HCT116 (cell line): ENCODE data around the gene RPL38.

Source experiments
- EZH2 ChIP-seq: fragments of 200-600 bp; sonication (generic); IDR thresholded peaks from 2 replicates; pipeline ENCODE4 v1.6.1; 2017; ENCODE audit warnings: antibody characterized with exemption, mixed run types
- JUND ChIP-seq: IDR thresholded peaks from 2 replicates; pipeline ENCODE4 v1.6.1; 2012
- POLR2AphosphoS5 ChIP-seq: IDR thresholded peaks from 2 replicates; pipeline ENCODE4 v1.6.1; 2011; ENCODE audit warnings: mild to moderate bottlenecking, low read depth, low read length, moderate library complexity
- RAD21 ChIP-seq: IDR thresholded peaks from 2 replicates; pipeline ENCODE4 v1.6.1; 2012; ENCODE audit warnings: low read depth, mild to moderate bottlenecking
- SIN3A ChIP-seq: IDR thresholded peaks from 2 replicates; pipeline ENCODE4 v1.6.1; 2012; ENCODE audit warnings: low read depth
- TCF7L2 ChIP-seq: IDR thresholded peaks from 2 replicates; pipeline ENCODE4 v1.7.0; 2011; ENCODE audit warnings: borderline replicate concordance, inconsistent platforms; ENCODE audit not compliant: insufficient read depth, insufficient read length; ENCODE audit errors: extremely low read depth
- YY1 ChIP-seq: IDR thresholded peaks from 2 replicates; pipeline ENCODE4 v1.6.1; 2011; ENCODE audit warnings: low read length, low read depth, moderate library complexity, mild to moderate bottlenecking; ENCODE audit not compliant: insufficient replicate concordance; ENCODE audit errors: extremely low read depth
- ZFX ChIP-seq: fragments of 450-650 bp; IDR thresholded peaks from 2 replicates; pipeline ENCODE4 v1.6.1; 2017
- TF ChIP-seq, protein P1 (sequence below): IDR thresholded peaks from 2 replicates; pipeline ENCODE4 v1.6.1; 2011; ENCODE audit warnings: mild to moderate bottlenecking, low read length, moderate library complexity; ENCODE audit not compliant: insufficient replicate concordance; ENCODE audit errors: extremely low read depth
- TF ChIP-seq, protein P2 (sequence below), 3 experiments: fragments of 200-600 bp in 1 of 3; sonication (generic) in 1 of 3; IDR thresholded peaks in 2 of 3; conservative IDR thresholded peaks in 1 of 3; 2 replicates each; pipeline ENCODE4 v1.5.1; 2012 to 2017; ENCODE audit warnings: low read depth in 2 of 3, low read length in 2 of 3, antibody characterized with exemption in 1 of 3, borderline replicate concordance in 1 of 3, control low read depth in 1 of 3, mild to moderate bottlenecking in 1 of 3, mixed read lengths in 1 of 3, mixed run types in 1 of 3, moderate library complexity in 1 of 3; ENCODE audit not compliant: insufficient read depth in 1 of 3
- TF ChIP-seq, protein P3 (sequence below): IDR thresholded peaks from 2 replicates; pipeline ENCODE4 v1.6.1; 2012; ENCODE audit warnings: low read depth

DNA sequence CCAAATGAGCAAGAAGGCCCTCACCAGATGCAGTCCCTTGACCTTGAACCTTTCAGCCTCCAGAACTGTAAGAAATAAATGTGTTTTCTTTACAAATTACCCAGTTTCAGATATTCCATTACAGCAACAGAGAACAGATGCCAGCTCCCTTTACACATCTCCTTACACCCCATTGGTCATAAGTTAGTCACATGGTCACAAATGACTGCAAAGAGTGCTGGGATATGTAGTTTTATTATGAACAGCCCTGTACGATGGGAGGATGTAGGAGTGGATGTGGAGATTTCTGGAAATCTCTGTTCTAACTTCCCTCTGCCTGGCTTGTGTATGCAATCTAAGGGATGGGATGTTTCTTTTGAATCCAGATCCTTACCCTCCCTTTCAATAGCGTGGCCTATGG, 13.3 kb upstream of the RPL38 start:
- TF ChIP-seq YY1 (no peak), JUND (no peak), RAD21 (no peak), POLR2AphosphoS5 (no peak), EZH2 (no peak), TCF7L2 (no peak), SIN3A (no peak), ZFX (no peak)
- TF ChIP-seq, protein P1, sequence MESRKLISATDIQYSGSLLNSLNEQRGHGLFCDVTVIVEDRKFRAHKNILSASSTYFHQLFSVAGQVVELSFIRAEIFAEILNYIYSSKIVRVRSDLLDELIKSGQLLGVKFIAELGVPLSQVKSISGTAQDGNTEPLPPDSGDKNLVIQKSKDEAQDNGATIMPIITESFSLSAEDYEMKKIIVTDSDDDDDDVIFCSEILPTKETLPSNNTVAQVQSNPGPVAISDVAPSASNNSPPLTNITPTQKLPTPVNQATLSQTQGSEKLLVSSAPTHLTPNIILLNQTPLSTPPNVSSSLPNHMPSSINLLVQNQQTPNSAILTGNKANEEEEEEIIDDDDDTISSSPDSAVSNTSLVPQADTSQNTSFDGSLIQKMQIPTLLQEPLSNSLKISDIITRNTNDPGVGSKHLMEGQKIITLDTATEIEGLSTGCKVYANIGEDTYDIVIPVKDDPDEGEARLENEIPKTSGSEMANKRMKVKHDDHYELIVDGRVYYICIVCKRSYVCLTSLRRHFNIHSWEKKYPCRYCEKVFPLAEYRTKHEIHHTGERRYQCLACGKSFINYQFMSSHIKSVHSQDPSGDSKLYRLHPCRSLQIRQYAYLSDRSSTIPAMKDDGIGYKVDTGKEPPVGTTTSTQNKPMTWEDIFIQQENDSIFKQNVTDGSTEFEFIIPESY = no peak
- TF ChIP-seq, protein P2, sequence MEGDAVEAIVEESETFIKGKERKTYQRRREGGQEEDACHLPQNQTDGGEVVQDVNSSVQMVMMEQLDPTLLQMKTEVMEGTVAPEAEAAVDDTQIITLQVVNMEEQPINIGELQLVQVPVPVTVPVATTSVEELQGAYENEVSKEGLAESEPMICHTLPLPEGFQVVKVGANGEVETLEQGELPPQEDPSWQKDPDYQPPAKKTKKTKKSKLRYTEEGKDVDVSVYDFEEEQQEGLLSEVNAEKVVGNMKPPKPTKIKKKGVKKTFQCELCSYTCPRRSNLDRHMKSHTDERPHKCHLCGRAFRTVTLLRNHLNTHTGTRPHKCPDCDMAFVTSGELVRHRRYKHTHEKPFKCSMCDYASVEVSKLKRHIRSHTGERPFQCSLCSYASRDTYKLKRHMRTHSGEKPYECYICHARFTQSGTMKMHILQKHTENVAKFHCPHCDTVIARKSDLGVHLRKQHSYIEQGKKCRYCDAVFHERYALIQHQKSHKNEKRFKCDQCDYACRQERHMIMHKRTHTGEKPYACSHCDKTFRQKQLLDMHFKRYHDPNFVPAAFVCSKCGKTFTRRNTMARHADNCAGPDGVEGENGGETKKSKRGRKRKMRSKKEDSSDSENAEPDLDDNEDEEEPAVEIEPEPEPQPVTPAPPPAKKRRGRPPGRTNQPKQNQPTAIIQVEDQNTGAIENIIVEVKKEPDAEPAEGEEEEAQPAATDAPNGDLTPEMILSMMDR (IDR thresholded peaks at IDR 0.05 in 2 of 3, conservative IDR thresholded peaks at IDR 0.05 in 1 of 3; ENCODE audit: borderline replicate concordance in 1 of 3, insufficient read depth in 1 of 3, low read depth in 2 of 3, low read length in 2 of 3) = no peak
- TF ChIP-seq, protein P3, sequence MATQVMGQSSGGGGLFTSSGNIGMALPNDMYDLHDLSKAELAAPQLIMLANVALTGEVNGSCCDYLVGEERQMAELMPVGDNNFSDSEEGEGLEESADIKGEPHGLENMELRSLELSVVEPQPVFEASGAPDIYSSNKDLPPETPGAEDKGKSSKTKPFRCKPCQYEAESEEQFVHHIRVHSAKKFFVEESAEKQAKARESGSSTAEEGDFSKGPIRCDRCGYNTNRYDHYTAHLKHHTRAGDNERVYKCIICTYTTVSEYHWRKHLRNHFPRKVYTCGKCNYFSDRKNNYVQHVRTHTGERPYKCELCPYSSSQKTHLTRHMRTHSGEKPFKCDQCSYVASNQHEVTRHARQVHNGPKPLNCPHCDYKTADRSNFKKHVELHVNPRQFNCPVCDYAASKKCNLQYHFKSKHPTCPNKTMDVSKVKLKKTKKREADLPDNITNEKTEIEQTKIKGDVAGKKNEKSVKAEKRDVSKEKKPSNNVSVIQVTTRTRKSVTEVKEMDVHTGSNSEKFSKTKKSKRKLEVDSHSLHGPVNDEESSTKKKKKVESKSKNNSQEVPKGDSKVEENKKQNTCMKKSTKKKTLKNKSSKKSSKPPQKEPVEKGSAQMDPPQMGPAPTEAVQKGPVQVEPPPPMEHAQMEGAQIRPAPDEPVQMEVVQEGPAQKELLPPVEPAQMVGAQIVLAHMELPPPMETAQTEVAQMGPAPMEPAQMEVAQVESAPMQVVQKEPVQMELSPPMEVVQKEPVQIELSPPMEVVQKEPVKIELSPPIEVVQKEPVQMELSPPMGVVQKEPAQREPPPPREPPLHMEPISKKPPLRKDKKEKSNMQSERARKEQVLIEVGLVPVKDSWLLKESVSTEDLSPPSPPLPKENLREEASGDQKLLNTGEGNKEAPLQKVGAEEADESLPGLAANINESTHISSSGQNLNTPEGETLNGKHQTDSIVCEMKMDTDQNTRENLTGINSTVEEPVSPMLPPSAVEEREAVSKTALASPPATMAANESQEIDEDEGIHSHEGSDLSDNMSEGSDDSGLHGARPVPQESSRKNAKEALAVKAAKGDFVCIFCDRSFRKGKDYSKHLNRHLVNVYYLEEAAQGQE = no peak
